ENCODE results near the gene EDN3. TPM values are rescaled to one million over a fixed set of nuclear protein-coding genes. Genes with fewer than 3 reads are reported as not detected.

Gene EDN3
- total and polyA plus RNA-seq, 4 donors, result 0.12 to 3.6 (median 0.31) TPM

- H3K27me3 ChIP-seq (ENCODE audit: control insufficient read depth in 3 of 3, insufficient read depth in 3 of 3, low read length in 2 of 3), result no peaks in the 10 kb centered on the region
- H3K27ac ChIP-seq (ENCODE audit: low read depth in 1 of 2, low read length in 1 of 2), result no peak overlapping the region
- H3K9ac ChIP-seq (ENCODE audit: insufficient read depth in 1 of 2, low read length in 2 of 2), result no peak overlapping the region
- H3K9me3 ChIP-seq (ENCODE audit: control insufficient read depth in 4 of 4, insufficient read depth in 3 of 4, low read length in 3 of 4), result no peaks in the 10 kb centered on the region
- H3K36me3 ChIP-seq (ENCODE audit: control insufficient read depth in 4 of 4, insufficient read depth in 4 of 4, low read length in 4 of 4), result no peaks in the 10 kb centered on the region
- H3K4me3 ChIP-seq, result no peak overlapping the region
- TF ChIP-seq CTCF (IDR thresholded peaks at IDR 0.05; ENCODE audit: control extremely low read depth, extremely low read depth), result no peak
- 57 to 64% methylated on average over 9 of the region's 9 CpGs for whole genome bisulfite sequencing, 2 donors
- ATAC-seq (ENCODE audit: insufficient read depth, low FRiP score) (no peak), DNase-seq (no peak)
- H3K4me1 ChIP-seq (ENCODE audit: control insufficient read depth in 5 of 5, insufficient read depth in 5 of 5, low read length in 5 of 5), result peaks cover 0 to 9% (median 0%) of the 10 kb centered on the region in 5 donors
Measured at GRCh38 chr20:59322081-59322480, 21.7 kb downstream of the EDN3 start.

GRCh38 chr20:59322585-59323454 is 22.4 kb downstream of the EDN3 start:
- Histone ChIP-seq H3K27me3 (ENCODE audit: control insufficient read depth in 3 of 3, insufficient read depth in 3 of 3, low read length in 2 of 3) (no peaks in the 10 kb centered on the region), H3K4me1 (ENCODE audit: control insufficient read depth in 5 of 5, insufficient read depth in 5 of 5, low read length in 5 of 5) (peaks cover 0 to 9% (median 0%) of the 10 kb centered on the region in 5 donors), H3K9ac (ENCODE audit: insufficient read depth in 1 of 2, low read length in 2 of 2) (no peak overlapping the region), H3K36me3 (ENCODE audit: control insufficient read depth in 4 of 4, insufficient read depth in 4 of 4, low read length in 4 of 4) (no peaks in the 10 kb centered on the region), H3K9me3 (ENCODE audit: control insufficient read depth in 4 of 4, insufficient read depth in 3 of 4, low read length in 3 of 4) (no peaks in the 10 kb centered on the region), H3K4me3 (no peak overlapping the region), H3K27ac (ENCODE audit: low read depth in 1 of 2, low read length in 1 of 2) (no peak overlapping the region)
- 87 to 88% methylated on average over 17 of the region's 17 CpGs for WGBS, 2 donors
- DNase-seq (no peak), ATAC-seq (ENCODE audit: insufficient read depth, low FRiP score) (no peak)
- TF ChIP-seq CTCF (IDR thresholded peaks at IDR 0.05; ENCODE audit: control extremely low read depth, extremely low read depth), result no peak

- TF ChIP-seq CTCF (IDR thresholded peaks at IDR 0.05; ENCODE audit: control extremely low read depth, extremely low read depth), result no peak
- 91 to 93% methylated on average over 5 of the region's 5 CpGs for WGBS, 2 donors
- H3K9ac ChIP-seq (ENCODE audit: insufficient read depth in 1 of 2, low read length in 2 of 2), result no peak overlapping the region
- H3K36me3 ChIP-seq (ENCODE audit: control insufficient read depth in 4 of 4, insufficient read depth in 4 of 4, low read length in 4 of 4), result no peaks in the 10 kb centered on the region
- ATAC-seq (ENCODE audit: insufficient read depth, low FRiP score) (no peak), DNase-seq (no peak)
- H3K27me3 ChIP-seq (ENCODE audit: control insufficient read depth in 3 of 3, insufficient read depth in 3 of 3, low read length in 2 of 3), result peaks cover 0 to 3% (median under 1%) of the 10 kb centered on the region in 3 donors
- H3K27ac ChIP-seq (ENCODE audit: low read depth in 1 of 2, low read length in 1 of 2), result no peak overlapping the region
- no peak overlapping the region for H3K4me3 ChIP-seq
- peaks cover 0 to 9% (median 0%) of the 10 kb centered on the region in 5 donors for H3K4me1 ChIP-seq (ENCODE audit: control insufficient read depth in 5 of 5, insufficient read depth in 5 of 5, low read length in 5 of 5)
- H3K9me3 ChIP-seq (ENCODE audit: control insufficient read depth in 4 of 4, insufficient read depth in 3 of 4, low read length in 3 of 4), result no peaks in the 10 kb centered on the region
Measured at GRCh38 chr20:59323731-59324130, 23.3 kb downstream of the EDN3 start.
